ENCODE results near the gene TRMT112.

Gene TRMT112

GRCh38 chr11:64306876-64307622 lies 10.3 kb downstream of the TRMT112 start:
- no peak for DNase-seq

- no peak for DNase-seq
These were observed 10.8 kb downstream of the TRMT112 start for GRCh38 chr11:64306563-64306875.

- peak; percentile 41 for DNase-seq
These were observed 11.4 kb downstream of the TRMT112 start for GRCh38 chr11:64305691-64306562.

GRCh38 chr11:64305075-64305690 lies 12.2 kb downstream of the TRMT112 start, which contains the start of gene ESRRA:
Gene ESRRA (plus strand): TSS chr11:64305524. CDS start chr11:64307180, 1,656 bp downstream.
- peak; percentile 97 for DNase-seq

GRCh38 chr11:64304316-64305072 lies 12.9 kb downstream of the TRMT112 start:
- peak; percentile 84 for DNase-seq

GRCh38 chr11:64304032-64304315 lies 13.4 kb downstream of the TRMT112 start:
- no peak for DNase-seq

GRCh38 chr11:64303109-64304031 lies 14.0 kb downstream of the TRMT112 start:
- DNase-seq: no peak

- DNase-seq: no peak
These were observed 17.3 kb downstream of the TRMT112 start, which contains the start of gene CATSPERZ for GRCh38 chr11:64299847-64300648. Gene CATSPERZ (plus strand): TSS chr11:64300358. CDS start chr11:64300411, 53 bp downstream.

- DNase-seq: no peak
These were observed 18.2 kb downstream of the TRMT112 start for GRCh38 chr11:64298966-64299846.

GRCh38 chr11:64297699-64298358 lies 19.5 kb downstream of the TRMT112 start:
- no peak for DNase-seq

GRCh38 chr11:64296830-64297698 lies 20.3 kb downstream of the TRMT112 start:
- no peak for DNase-seq

- DNase-seq: no peak
These were observed 21.1 kb downstream of the TRMT112 start for GRCh38 chr11:64296236-64296635.

- no peak for DNase-seq
These were observed 21.6 kb downstream of the TRMT112 start for GRCh38 chr11:64295760-64296159.

GRCh38 chr11:64294774-64295173 lies 22.6 kb downstream of the TRMT112 start:
- DNase-seq: no peak

- DNase-seq: no peak
These were observed 24.7 kb downstream of the TRMT112 start for GRCh38 chr11:64292460-64293254.

GRCh38 chr11:64291752-64292459 lies 25.5 kb downstream of the TRMT112 start:
- no peak for DNase-seq

Data from fibroblast of skin of abdomen (primary cell).